SIG-M5 treated with dmso at 0.1 percent for 504 hours (cell line): Measurements from ENCODE around the gene HACD2.

Experiments used
- DNase-seq: peaks from one replicate; lab custom pipeline; 2025; ENCODE audit not compliant: unreplicated experiment; lab: John Stamatoyannopoulos, UW

The HACD2 gene, protein sequence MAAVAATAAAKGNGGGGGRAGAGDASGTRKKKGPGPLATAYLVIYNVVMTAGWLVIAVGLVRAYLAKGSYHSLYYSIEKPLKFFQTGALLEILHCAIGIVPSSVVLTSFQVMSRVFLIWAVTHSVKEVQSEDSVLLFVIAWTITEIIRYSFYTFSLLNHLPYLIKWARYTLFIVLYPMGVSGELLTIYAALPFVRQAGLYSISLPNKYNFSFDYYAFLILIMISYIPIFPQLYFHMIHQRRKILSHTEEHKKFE

DNA sequence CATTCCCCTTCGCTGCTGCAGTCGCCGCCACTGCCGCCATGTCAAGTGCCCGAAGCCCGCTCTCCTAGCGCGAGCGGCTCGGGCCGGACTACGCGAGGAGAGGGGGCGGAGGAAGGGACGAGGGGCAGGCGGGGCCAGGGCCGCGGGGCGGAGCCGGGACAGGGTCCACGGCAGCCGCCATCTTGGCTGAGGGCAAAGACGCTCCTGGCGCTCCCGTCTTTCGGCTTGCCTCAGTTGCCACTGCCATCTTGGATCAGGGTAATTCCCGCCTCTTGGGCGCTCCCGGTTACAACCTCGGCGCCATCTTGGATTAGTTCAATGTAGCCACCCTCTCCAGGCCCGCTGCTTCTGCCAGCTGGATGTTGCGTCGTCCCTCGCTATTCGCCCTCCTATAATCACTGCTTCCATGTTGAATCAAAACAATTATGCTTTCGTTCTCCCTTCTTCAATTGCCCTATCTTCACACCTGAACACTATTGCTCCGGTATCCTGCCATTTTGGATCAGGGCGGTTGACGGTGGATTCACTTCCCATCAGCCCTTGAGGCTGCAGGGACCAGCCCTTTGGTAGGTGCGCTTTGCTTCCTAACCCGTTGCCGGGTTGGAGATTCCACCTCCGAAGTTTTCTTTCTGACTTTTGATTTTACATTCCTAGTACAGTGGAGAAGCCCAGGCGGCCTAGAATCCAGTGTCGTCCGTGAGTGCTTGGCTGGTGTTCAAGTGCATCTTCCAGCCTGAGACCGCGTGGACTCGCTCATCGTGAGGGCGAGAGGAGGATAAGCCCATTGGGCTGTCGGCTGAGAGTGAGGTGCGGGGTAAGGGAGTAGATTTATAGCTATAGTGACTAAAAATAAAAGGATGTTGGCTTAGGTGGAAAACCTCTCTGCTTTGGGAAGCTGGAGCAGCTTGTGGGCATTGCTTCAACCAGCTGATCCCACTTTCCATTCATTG lies at the start of gene HACD2:
HACD2 (minus strand) TSS at position 66 of the 950 bp plus-strand sequence; CDS start at position 40, 26 bp downstream.
- peak; percentile 98 for DNase-seq

DNA sequence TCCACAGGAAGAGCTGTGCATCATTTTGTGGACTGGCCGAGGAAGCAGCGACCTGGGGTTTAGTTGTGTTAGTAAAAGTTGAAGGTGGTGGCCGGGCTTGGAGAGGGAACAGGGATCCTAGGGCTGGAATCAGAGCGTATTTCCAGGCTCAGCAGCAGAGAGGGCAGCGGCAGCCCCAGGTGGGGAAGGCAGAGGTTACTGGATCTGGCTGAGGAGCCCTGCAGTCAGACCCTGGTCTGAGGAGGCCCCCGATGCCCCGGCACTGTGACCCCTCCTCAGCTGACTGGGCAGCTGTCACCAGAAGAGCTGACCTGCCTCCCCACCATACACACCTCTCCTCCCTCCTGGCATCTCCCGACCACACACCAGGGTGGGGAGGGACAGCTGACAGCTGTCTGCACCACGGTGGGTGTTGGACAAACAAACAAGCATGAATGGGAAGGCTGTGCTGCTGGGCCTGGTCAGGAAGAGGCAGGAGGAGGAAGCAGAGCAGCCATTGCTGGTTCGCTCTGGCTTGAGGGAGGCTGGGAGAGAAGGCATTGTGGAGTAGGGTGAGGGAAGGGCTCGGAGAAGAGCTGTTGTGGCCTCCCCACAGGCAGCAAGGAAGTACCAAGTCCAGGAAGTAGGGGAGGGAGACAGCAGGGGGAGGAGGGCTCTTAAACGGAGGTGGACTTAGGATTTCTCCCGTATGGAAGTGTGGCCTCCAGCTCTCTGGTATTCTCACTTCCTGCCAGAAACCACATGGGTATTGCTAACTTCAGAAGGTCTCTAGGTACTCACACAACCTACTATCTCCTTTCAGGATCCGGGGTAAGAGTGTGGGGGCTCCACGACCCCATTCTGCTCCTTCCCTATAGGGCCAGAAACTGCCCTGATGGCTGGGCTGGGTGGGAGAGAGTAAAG lies 49.5 kb upstream of the HACD2 start:
- DNase-seq: no peak

DNA sequence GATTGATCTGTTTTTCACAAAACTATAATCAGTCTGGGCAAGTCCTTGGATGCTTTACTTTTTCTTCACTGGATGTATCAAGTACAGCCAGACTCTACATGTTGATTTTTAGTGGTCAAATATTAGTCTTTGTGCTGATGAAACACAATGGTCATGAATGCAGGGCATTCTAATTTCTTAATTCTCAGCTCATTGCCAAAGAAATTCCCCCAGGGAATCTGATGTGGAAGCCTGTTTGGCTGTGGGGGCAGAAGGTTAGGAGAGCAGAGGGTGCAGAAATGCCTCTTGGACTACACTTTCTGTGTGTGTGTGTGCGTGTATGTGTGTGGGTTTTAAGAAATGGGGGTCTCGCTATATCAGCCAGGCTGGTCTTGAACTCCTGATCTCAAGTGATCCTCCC lies 48.7 kb upstream of the HACD2 start:
- DNase-seq: no peak

DNA sequence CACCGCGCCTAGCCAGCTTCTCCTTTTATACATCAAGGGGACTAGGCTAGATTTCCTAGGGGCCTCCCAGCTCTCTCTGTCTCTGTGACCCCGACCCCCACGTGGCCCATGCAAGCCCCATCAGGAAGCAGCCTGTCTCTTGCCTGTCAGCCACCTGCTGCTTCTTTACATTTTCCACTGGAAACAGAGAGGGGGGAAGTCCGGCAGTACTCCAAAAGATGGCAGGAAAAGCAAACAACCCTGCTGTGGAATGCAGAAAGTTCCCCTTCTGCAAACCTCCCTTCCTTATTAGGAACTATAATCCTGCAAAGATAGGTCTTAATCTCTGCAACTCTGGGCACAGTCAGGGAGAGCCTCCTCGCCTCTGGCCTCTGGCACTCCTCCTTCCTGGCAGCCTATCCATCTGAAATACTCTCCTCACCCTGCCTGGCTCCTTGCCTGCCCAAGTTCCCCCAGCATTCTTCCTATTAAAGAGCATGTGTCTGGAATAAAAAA lies 47.4 kb upstream of the HACD2 start:
- no peak for DNase-seq

DNA sequence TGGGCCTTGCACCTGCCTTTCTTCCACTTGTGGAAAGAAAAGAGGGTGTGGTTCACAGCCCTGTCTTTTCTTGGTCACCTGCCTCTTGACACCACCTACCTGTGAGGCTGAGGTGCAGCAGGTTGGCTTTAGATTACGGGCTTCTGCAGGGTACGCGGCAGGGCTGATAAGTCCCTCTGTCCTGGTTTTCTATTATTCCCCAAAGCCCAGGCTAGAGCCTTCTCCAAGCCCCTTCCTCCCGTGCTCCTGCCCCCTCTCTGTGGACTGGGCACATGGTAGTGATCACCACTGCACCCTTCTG lies 44.8 kb upstream of the HACD2 start:
- no peak for DNase-seq

DNA sequence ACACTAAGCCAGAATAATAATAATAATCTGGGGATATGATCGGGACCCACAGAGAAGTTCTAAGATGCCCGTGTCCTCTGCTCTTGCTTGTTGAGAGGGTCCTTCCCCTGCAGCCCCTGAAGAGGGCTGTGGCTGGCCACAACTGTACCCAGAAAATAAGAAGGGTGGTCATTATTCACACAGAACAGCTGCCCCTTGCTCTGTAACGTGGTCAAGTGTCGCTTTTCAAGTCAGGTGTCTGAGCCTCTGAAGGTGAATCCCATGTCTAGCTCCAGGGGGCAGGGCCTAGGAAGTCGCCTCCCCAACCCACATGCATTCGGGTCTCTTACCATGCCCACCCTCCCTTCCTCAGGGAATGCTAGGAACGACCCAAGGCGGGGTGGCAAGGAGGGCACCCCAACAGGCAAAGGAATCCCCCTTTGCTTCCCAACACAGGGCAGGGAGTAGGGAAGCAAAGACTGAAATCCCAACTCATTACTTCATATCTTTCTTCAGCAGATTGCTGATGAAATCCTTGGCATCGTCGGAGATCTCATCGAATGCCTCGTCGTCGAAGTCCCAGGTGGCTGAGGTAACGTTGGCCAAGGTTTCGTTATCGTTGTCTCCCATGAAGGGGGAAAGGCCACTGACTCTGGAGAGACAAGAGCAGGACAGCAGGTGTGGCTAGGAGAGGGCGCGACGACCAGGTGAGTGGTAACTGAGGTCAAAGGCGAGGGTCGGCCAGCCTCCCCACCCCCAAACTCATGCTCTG lies 44.3 kb upstream of the HACD2 start:
- no peak for DNase-seq

DNA sequence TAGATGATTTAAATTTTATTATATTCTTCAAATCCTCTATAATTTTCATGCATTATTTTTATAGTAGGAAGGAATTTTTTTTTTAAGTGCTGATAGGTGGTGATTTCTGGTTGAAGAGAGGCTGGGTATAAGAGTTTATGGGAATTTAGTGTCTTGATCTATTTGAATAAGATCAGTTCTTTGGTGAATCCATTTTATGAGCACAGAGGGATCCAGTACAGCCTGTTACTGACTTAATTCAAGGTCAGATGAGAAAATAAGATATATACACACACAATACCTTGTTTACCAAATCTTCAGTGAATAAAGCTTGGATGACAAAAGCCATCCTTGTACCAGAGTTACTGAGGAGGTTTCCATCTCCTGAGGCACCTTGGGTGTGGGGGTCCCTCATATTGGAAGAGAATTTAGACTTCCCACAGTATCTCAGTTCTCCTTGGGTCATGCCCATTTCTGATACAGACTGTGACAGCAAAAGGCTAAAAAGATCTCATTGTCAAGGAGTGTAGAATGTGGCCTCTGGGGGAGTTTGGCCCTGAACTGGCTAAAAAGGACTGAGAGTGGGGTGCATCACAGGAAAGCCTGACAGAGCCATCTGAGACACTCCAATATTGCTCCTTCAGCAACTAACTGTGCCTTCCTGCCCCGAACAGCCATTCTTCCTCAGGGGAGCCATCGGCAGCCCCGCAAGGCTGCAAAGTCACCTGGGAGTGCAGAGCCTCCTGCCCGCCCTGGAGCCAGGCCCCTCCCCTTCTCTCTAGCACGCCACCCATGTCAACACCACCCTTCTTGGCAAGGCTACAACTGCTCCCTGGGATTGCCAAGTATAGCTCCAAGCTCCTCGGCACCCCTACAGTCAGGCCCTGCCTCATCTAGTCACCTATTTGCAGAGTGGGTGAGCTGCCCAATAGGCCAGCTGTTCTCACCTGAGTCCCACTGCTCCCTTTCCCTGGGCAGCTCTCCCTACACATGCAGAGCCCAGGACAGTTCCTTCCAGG lies 43.1 kb upstream of the HACD2 start:
- no peak for DNase-seq

DNA sequence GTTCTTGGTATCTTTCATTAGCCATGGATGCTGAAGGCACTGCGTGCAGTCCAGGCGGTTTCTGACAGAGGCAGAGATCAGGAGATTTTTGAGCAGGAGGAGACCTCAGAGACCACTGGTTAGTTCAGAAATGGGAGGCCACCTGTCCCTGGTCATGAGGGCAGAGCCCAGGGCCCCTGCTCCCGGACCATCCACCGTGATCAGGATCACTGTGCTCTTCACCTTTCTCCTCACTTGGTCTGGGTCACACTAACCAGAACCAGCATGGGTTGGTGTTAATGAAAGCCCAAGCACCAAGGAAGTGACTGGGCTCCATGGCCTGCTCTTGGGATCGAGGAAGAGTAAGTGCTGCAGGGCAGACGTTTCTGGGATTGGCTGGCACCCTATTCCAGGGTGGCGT lies 42.0 kb upstream of the HACD2 start:
- no peak for DNase-seq

DNA sequence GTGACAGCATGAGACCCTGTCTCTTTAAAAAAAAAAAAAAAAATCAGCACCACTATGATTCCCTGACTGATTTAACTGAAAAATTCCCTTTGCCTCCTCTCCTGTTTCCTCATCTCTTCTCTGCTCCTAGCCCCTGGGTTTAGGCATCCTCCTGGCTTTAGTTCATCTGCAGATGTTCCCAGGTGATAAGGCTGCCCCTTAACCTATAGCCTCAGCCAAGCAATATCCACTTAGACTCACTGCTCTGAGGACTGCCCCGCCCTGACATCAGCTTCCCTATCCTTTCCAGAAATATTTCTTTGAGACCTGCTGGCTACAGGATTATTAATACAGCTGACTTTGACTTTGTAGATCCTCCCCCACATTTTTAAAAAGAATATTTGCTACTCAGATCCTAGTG lies 39.4 kb upstream of the HACD2 start:
- DNase-seq: no peak

DNA sequence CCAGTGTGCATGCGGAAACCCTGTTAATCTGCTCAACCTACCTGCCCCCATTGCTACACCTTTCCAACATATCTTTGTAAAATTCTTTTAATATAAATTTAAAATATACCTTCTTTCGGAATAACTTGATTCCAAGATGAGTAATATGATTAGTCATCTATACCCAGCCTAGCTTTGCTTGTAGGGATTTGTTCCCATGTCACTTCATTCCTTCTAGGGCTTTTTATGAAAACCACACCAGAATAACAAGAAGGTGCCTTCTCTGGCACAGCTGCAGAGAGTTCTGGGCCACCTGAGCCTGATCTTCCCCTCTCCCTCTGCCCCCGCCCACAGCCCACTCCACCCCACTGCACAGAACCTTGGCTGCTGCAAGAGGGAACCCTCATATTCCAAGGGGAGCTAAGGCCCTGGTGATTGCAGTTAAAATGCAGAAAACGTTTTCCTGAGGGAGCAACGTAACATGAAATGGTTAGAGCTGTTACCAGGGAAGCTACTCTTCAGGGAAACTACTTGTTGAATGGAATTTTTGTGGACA lies 38.6 kb upstream of the HACD2 start:
- no peak for DNase-seq

DNA sequence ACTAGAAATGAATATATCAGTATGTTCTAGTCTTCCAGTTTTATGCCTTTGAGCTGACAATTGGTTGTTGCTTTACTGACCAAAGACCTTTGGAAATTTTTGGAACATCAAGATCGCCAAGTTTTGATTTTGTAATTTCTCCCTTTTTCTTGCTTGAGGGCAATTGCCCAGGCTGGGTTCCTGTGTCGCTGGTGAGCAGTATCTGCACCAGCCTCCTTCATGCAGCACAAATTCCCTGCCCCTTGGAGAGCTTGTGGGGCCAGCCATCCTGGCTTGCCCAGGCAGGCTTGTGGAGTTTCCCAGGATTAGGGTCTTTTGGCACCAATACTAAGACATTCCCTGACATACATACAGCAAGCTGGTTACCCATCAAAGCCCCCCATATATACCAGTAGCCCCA lies 37.9 kb upstream of the HACD2 start:
- no peak for DNase-seq

DNA sequence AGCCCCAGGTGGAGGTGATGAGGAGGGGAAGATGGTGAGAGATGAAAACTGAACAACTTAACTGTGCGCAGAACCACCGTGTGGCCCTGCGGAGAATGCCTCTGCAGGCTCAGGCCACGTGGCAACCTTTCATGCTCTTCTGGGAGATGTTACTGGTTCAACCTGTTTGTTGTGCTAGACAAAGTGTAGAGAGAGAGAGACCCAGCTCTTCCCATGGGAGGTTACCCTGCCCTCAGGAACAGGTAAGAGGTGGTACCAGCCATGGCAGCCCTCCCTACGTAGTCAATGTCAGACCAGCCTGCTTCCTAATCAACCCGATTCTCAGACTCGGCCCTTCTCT lies 37.0 kb upstream of the HACD2 start:
- peak; percentile 35 for DNase-seq

DNA sequence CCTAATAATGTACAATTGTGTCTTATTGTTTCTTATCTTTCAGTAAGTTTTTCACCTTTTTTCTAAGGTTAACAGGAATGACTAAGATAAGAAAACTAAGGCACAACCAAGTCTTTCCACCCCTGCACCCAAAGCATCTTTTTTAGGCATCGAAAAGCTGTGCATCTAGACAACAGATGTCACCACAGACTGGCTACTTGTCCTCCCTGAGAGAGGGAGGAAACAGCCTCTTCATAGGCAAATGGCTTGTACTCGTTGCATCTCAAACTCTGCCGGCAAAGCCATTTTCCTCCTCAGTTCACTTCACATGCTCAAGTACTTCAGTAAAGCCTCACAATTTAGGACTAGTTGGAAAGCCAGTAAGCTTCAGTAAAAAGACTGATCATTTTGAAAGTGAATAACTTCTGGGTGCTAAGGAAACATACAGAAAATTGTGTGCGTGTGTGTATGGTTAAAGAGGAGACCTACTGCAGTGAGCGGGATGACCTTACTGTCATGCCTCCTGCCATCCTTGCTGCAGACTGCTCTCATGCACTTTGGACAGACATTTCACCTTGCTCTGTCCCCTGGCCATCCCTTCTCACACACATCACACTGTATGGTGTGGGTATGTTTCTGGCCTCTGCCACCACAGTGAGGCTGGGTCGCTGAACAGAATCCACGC lies 36.5 kb upstream of the HACD2 start:
- DNase-seq: no peak

DNA sequence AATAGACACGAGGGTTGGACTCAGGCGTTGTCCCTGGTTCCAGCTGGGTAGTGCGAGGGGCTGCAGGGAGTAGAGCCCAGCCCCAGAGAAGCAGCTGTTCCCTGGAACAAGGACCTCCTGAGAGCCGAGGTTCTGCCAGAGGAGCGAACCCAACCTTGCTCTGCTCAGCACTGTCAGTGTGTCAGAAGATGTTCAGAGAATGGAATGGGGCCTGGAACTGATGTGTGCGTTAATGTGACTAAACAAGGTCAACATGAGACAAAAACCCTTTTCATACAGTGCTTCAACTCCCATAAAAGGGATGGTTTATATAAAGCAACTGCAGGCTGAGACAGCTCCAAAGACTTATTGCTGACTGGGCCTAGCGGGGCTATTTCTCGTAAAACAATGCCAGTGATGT lies 35.5 kb upstream of the HACD2 start:
- no peak for DNase-seq

DNA sequence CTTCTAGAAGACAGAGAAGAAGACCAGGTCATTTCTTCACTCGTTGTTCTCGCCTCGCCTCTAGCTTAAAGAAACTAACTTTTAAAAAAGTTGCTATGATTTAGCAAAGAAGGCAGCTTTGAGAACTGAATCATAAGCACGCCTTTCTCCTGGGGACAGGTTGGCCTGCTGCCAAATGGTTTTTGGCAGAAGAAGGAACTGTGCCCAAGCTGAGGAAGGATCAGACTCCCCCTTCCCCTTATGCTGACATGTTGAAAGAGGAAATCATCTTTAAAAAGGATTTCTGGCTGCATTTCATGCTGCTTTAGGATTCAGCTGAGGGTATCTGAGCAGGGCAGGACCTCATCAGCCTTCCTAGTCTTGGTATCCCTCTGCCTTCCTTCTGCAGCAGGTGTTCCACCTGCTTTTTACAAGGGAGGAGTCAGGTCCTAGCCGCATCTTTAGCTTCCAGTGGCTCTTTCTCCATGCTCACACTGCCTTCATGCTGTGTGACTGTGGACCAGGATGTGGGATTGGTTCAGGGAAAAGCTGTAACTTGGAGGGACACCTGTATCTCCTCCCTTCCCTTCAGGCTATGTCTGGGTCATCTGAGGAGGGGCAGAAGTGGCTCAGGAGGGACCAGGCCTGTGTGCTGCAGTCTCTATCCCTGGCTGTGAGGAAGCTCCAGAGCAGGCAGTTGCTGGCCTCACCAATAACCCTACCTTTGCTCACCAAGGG lies 34.1 kb upstream of the HACD2 start:
- DNase-seq: peak; percentile 92

DNA sequence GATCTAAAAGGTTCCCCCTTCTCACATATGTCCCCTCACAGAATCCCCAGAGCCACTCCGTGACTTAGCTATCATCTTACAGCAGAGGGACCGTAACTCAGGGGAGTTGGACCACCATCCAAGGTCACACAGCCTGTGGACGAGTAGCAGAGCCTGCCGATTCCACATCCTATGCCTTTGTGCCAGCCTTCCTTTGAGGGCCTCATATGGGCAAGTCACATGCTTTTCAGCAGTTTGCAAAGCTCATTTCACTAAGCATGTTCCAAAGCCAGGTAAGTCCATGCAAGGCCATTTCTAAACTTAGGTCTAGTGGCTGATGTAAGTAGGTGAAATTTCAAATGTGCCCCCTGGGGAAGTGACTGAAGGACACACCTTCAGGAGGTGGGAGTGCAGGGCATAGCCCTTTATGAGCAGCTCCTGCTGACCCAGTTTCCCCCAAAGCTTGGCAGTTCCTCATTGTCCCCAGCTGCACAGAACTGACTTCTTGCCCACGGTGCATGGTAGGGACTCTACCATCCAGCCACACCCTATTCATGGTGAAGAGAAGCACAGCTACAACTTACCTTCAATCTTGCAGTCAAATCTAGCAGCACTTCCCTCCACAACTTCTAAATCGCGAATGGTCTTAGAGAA lies 33.3 kb upstream of the HACD2 start:
- DNase-seq: peak; percentile 56

DNA sequence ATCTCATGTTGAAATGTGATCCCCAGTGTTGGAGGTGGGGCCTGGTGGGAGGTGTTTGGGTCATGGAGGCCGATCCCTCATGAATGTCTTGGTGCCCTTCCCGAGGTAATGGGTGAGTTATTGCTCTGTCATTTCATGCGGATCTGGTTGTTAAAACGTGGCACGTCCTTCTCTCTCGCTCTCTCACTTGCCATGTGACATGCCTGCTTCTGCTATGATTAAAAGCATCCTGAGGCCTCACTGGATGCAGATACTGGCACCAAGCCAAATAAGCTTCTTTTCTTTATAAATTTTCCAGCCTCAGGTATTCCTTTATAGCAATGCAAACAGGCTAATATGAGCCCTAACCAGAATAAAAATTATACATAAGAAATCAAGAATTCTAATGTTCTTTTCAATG lies 31.7 kb upstream of the HACD2 start:
- no peak for DNase-seq

DNA sequence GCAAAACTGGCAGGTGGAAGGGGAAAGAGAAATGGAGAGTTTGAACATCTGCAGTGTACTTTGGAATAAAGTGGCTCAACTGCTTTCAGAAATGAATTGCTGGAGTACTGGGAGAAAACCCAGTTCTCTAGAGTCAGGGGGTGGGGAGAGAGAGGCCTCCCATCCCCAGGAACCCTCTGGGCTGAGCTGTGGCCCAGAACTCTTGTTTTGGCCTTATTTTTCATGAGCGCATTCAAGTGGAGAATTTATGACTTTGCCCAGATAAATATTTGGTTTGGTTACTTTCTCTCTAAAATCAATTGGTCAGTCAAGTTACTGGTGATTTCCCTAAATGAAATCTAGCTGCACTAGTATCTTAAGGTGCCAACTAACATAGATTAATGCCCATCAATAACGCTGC lies 28.7 kb upstream of the HACD2 start:
- no peak for DNase-seq
